H9 (cell line): ENCODE results near the gene ANKRD30B. TPM values are rescaled to one million over a fixed set of nuclear protein-coding genes. Genes with fewer than 3 reads are reported as not detected.
"Not testable (repeated sequence)": the region's sequence is repeated elsewhere in the genome, so short reads cannot be mapped to it uniquely, and the experiment has no call there.

Experiments
- DNase-seq: peaks from one replicate; pipeline ENCODE4 v3.0.0-alpha.2; 2017
- H2AFZ ChIP-seq: one replicate; pipeline ENCODE4 v1.6.1; 2013; ENCODE audit warnings: mild to moderate bottlenecking, low read length, control low read depth, moderate library complexity
- H2AK5ac ChIP-seq: 2 replicates; pipeline ENCODE4 v1.6.1; 2013; ENCODE audit warnings: low read length, control low read depth, mixed read lengths; ENCODE audit not compliant: insufficient read length
- H2BK120ac ChIP-seq: one replicate; pipeline ENCODE4 v1.6.1; 2013; ENCODE audit warnings: low read depth, mild to moderate bottlenecking, low read length, control low read depth, inconsistent platforms; ENCODE audit not compliant: poor library complexity, severe bottlenecking
- H2BK12ac ChIP-seq: 2 replicates; pipeline ENCODE4 v1.6.1; 2013; ENCODE audit warnings: low read length, control low read depth, mixed read lengths, low read depth; ENCODE audit not compliant: insufficient read length
- H2BK15ac ChIP-seq: 2 replicates; pipeline ENCODE4 v1.6.1; 2013; ENCODE audit warnings: low read depth, low read length, control low read depth
- H2BK20ac ChIP-seq: one replicate; pipeline ENCODE4 v1.6.1; 2013; ENCODE audit warnings: low read depth, mild to moderate bottlenecking, low read length, control low read depth, inconsistent platforms; ENCODE audit not compliant: poor library complexity, severe bottlenecking
- H2BK5ac ChIP-seq: 2 replicates; pipeline ENCODE4 v1.6.1; 2013; ENCODE audit warnings: low read length, control low read depth, mixed read lengths; ENCODE audit not compliant: insufficient read length
- H3K14ac ChIP-seq: 2 replicates; pipeline ENCODE4 v1.6.1; 2013; ENCODE audit warnings: low read length, control low read depth; ENCODE audit not compliant: insufficient read depth
- H3K18ac ChIP-seq: 2 replicates; pipeline ENCODE4 v1.6.1; 2013; ENCODE audit warnings: low read depth, mild to moderate bottlenecking, mixed read lengths, low read length, control low read depth; ENCODE audit not compliant: insufficient read length
- H3K23ac ChIP-seq: 2 replicates; pipeline ENCODE4 v1.6.1; 2013; ENCODE audit warnings: low read length, control low read depth, mixed read lengths, low read depth; ENCODE audit not compliant: insufficient read length
- H3K23me2 ChIP-seq: 2 replicates; pipeline ENCODE4 v1.6.1; 2013; ENCODE audit warnings: low read depth, mild to moderate bottlenecking, mixed read lengths, low read length, control low read depth; ENCODE audit not compliant: insufficient read length, poor library complexity, severe bottlenecking
- H3K27ac ChIP-seq: 2 replicates; pipeline ENCODE4 v1.5.1; 2013; ENCODE audit warnings: low read length, control low read depth, mixed read lengths, low read depth; ENCODE audit not compliant: insufficient read length
- H3K27me3 ChIP-seq: 2 replicates; pipeline ENCODE4 v1.6.1; 2013; ENCODE audit warnings: low read length, control low read depth, inconsistent platforms; ENCODE audit not compliant: insufficient read depth
- H3K4ac ChIP-seq: 2 replicates; pipeline ENCODE4 v1.6.1; 2013; ENCODE audit warnings: low read depth, mild to moderate bottlenecking, control low read depth, inconsistent platforms, low read length, moderate library complexity
- H3K4me1 ChIP-seq: 2 replicates; pipeline ENCODE4 v1.6.1; 2013; ENCODE audit warnings: low read length, control low read depth, inconsistent platforms; ENCODE audit not compliant: insufficient read depth
- H3K4me2 ChIP-seq: 2 replicates; pipeline ENCODE4 v1.6.1; 2013; ENCODE audit warnings: low read length, control low read depth, mixed read lengths; ENCODE audit not compliant: insufficient read length, insufficient read depth
- H3K56ac ChIP-seq: 2 replicates; pipeline ENCODE4 v1.6.1; 2013; ENCODE audit warnings: low read depth, mild to moderate bottlenecking, mixed read lengths, low read length, control low read depth; ENCODE audit not compliant: insufficient read length
- H3K79me1 ChIP-seq: 2 replicates; pipeline ENCODE4 v1.6.1; 2013; ENCODE audit warnings: low read depth, mild to moderate bottlenecking, moderate library complexity, low read length, control low read depth, inconsistent platforms; ENCODE audit not compliant: insufficient read depth, poor library complexity, severe bottlenecking
- H3K79me2 ChIP-seq: 2 replicates; pipeline ENCODE4 v1.6.1; 2013; ENCODE audit warnings: low read length, control low read depth, inconsistent platforms; ENCODE audit not compliant: insufficient read depth
- H3K9ac ChIP-seq: 2 replicates; pipeline ENCODE4 v1.6.1; 2013; ENCODE audit warnings: low read length, control low read depth, mixed read lengths; ENCODE audit not compliant: insufficient read length; ENCODE audit errors: extremely low read depth
- H3K9me3 ChIP-seq: one replicate; pipeline ENCODE4 v1.6.1; 2013; ENCODE audit warnings: low read depth, low read length, inconsistent platforms; ENCODE audit not compliant: control insufficient read depth
- H3T11ph ChIP-seq: one replicate; pipeline ENCODE4 v1.6.1; 2013; ENCODE audit warnings: mild to moderate bottlenecking, low read length, control low read depth, inconsistent platforms
- H4K20me1 ChIP-seq: one replicate; pipeline ENCODE4 v1.6.1; 2013; ENCODE audit not compliant: control insufficient read depth, insufficient read length, insufficient read depth
- H4K5ac ChIP-seq: 2 replicates; pipeline ENCODE4 v1.6.1; 2013; ENCODE audit warnings: low read depth, mild to moderate bottlenecking, mixed read lengths, low read length, control low read depth; ENCODE audit not compliant: insufficient read length
- H4K8ac ChIP-seq: replicated peaks from 2 replicates; pipeline ENCODE4 v1.6.1; 2013; ENCODE audit warnings: low read length, control low read depth, mixed read lengths, low read depth; ENCODE audit not compliant: insufficient read length
- H4K91ac ChIP-seq: 2 replicates; pipeline ENCODE4 v1.6.1; 2013; ENCODE audit warnings: low read depth, mild to moderate bottlenecking, moderate library complexity, mixed read lengths, low read length, control low read depth; ENCODE audit not compliant: insufficient read length
- H3K27ac Mint-ChIP-seq, 3 experiments: 2 replicates in 2 of 3; 3 replicates in 1 of 3; pipeline ENCODE4 v1.8.0; 2020 to 2021; ENCODE audit warnings: mixed read lengths in 3 of 3, mild to moderate bottlenecking in 1 of 3, moderate library complexity in 1 of 3
- H3K27me3 Mint-ChIP-seq: 2 replicates; pipeline ENCODE4 v1.8.0; 2021; ENCODE audit warnings: low read depth, mild to moderate bottlenecking, moderate library complexity, mixed read lengths
- H3K36me3 Mint-ChIP-seq, 3 experiments: 2 replicates in 2 of 3; 3 replicates in 1 of 3; pipeline ENCODE4 v1.8.0; 2020 to 2021; ENCODE audit warnings: low read depth in 3 of 3, mixed read lengths in 3 of 3; ENCODE audit not compliant: insufficient read depth in 1 of 3
- H3K4me1 Mint-ChIP-seq, 2 experiments: 2 replicates each; pipeline ENCODE4 v1.8.0; 2020; ENCODE audit warnings: mixed read lengths in 2 of 2
- H3K4me3 Mint-ChIP-seq, 2 experiments: 2 replicates in 1 of 2; 3 replicates in 1 of 2; pipeline ENCODE4 v1.8.0; 2020 to 2021; ENCODE audit warnings: mild to moderate bottlenecking in 2 of 2, mixed read lengths in 2 of 2, moderate library complexity in 1 of 2
- H3K9me3 Mint-ChIP-seq, 2 experiments: 2 replicates in 1 of 2; 3 replicates in 1 of 2; pipeline ENCODE4 v1.8.0; 2020; ENCODE audit warnings: mild to moderate bottlenecking in 2 of 2, mixed read lengths in 2 of 2, moderate library complexity in 1 of 2
- WGBS: extraction: QIAGEN DNeasy Blood & Tissue Kit; methylation state at CpG from one replicate; pipeline ENCODE4 v1.1.7; 2013; ENCODE audit warnings: missing lambda C conversion rate, low lambda C conversion rate, mixed read lengths; ENCODE audit not compliant: insufficient read length; ENCODE audit errors: extremely low coverage; 5-methylcytosine and 5-hydroxymethylcytosine counted together
- total RNA-seq: library from RNA; stranded (reverse); gene quantifications from 2 replicates; pipeline ENCODE4 v1.2.1, GENCODE V29; 2021

ANKRD30B gene
- total RNA-seq, 1 experiment from 2014 or later: not detected

GRCh38 chr18:14826972-14827632 lies 79.1 kb downstream of the ANKRD30B start:
- not testable (repeated sequence) for H2BK15ac ChIP-seq, H2BK20ac ChIP-seq, H4K20me1 ChIP-seq, H3K23ac ChIP-seq, H3K4me1 Mint-ChIP-seq, H3T11ph ChIP-seq, H3K4ac ChIP-seq, H4K5ac ChIP-seq, H3K4me3 Mint-ChIP-seq, H3K27ac Mint-ChIP-seq, H2BK12ac ChIP-seq, H3K79me1 ChIP-seq, H3K27ac ChIP-seq, H4K91ac ChIP-seq, H2BK120ac ChIP-seq, H3K4me1 ChIP-seq, H2BK5ac ChIP-seq, H3K14ac ChIP-seq, H4K8ac ChIP-seq, DNase-seq, H3K23me2 ChIP-seq, H3K18ac ChIP-seq, H3K27me3 ChIP-seq, H3K56ac ChIP-seq, H3K4me2 ChIP-seq, H2AFZ ChIP-seq, H3K79me2 ChIP-seq, H3K9ac ChIP-seq, H2AK5ac ChIP-seq, H3K27me3 Mint-ChIP-seq
- H3K9me3 ChIP-seq: peaks cover 14% of the 10 kb centered on the region
- Mint-ChIP-seq H3K36me3 (peaks cover 0 to 14% (median 3%) of the 10 kb centered on the region in 3 experiments; a peak in 4 of 7 replicates), H3K9me3 (peaks cover 58 to 60% of the 10 kb centered on the region in 2 experiments)
- WGBS: no CpG with 5 or more reads among the region's 2 CpGs

DNA sequence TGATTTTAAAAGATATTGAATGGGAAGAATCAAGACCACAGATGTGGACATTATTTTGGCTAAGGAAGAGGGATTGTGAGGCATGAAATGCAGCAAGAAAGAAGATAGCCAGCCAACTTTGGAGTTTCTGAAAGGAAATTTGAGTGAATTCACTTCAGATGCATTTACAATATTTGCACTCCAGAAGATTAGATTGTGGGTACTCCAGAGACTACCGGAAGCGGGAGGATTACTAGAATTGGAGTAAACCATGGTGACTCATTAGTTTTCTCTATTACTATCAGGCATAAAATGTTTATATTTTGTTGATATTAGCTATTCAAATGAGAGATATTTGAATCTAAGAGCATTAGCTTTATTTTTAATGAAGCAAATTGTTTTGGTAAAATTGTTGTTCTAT lies 93.6 kb downstream of the ANKRD30B start:
- not testable (repeated sequence) for H3K14ac ChIP-seq, H4K5ac ChIP-seq, H2AFZ ChIP-seq, H3K4me1 Mint-ChIP-seq, H3K9ac ChIP-seq, H3K23me2 ChIP-seq, H3K79me2 ChIP-seq, H3K4me3 Mint-ChIP-seq, H4K8ac ChIP-seq, H3K27me3 ChIP-seq, H3K18ac ChIP-seq, H3K27me3 Mint-ChIP-seq, H3K27ac ChIP-seq, H2BK120ac ChIP-seq, H3K4ac ChIP-seq, H2BK5ac ChIP-seq, H2BK20ac ChIP-seq, H3K27ac Mint-ChIP-seq, H2AK5ac ChIP-seq, H3K36me3 Mint-ChIP-seq, H3T11ph ChIP-seq, H3K56ac ChIP-seq, H3K9me3 ChIP-seq, H3K4me1 ChIP-seq, H3K79me1 ChIP-seq, H3K23ac ChIP-seq, H4K91ac ChIP-seq, H4K20me1 ChIP-seq, H2BK15ac ChIP-seq, H3K4me2 ChIP-seq, H2BK12ac ChIP-seq, DNase-seq
- peaks cover 46 to 51% of the 10 kb centered on the region in 2 experiments for H3K9me3 Mint-ChIP-seq
- no CpG with 5 or more reads among the region's 2 CpGs for WGBS
